ENCODE data around the gene AEN. TPM values are rescaled to one million over a fixed set of nuclear protein-coding genes. Genes with fewer than 3 reads are reported as not detected.

The AEN gene
- total and polyA plus RNA-seq, 2 of the 8 experiments (the other 6 are each of a cell fraction or from before 2014, with no cell fraction given), result 112 to 122 TPM

DNA sequence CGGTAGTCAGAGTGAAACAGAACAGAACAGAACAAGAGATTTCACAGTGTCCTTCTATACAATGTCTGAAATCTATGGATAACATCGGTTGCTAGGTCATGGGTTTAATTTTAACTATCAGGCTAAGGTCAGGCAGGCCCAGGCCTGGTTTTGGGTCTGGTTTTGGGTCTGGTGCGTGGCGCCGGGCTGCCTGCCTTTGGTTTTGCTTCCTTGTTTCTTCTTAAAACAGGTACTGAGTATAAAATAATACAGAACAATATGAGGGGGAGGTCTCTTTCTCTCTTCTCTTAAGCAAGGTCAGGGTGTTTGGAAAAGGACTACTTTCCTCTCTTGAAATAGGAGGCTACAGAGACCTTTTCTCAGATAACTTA is 1.4 kb downstream of the AEN start:
- Histone ChIP-seq H3K4ac (replicated peaks; ENCODE audit: insufficient read length, low read depth, low read length) (no peak overlapping the region), H2BK20ac (ENCODE audit: low read length) (no peak overlapping the region), H3K36me3 (ENCODE audit: control insufficient read depth in 2 of 4, insufficient read depth in 4 of 4, low read length in 3 of 4) (peaks cover 15 to 34% (median 25%) of the 10 kb centered on the region in 4 experiments), H3K79me1 (ENCODE audit: low read depth, low read length) (peaks cover 7% of the 10 kb centered on the region; the same call in 1 of the 2 replicates), H3K9ac (replicated peaks in 1 of 4; ENCODE audit: extremely low read depth in 1 of 4, low read depth in 3 of 4, low read length in 3 of 4) (peak overlapping the region; percentile 53 to 95 (median 95); a peak in 5 of 7 replicates), H4K20me1 (replicated peaks in 1 of 2; ENCODE audit: control insufficient read depth in 1 of 2, insufficient read depth in 2 of 2, low read length in 2 of 2) (peaks cover 44% of the 10 kb centered on the region in 2 experiments), H3K18ac (ENCODE audit: extremely low read depth, low read length) (no peak overlapping the region), H3K4me1 (replicated peaks in 1 of 4; ENCODE audit: control insufficient read depth in 3 of 4, insufficient read depth in 4 of 4, low read length in 3 of 4) (peaks cover 14 to 27% (median 16%) of the 10 kb centered on the region in 4 experiments), H2BK12ac (ENCODE audit: low read depth, low read length) (no peak overlapping the region), H3K79me2 (ENCODE audit: control insufficient read depth in 1 of 2, insufficient read depth in 2 of 2, low read length in 2 of 2) (peaks cover 56 to 64% of the 10 kb centered on the region in 2 experiments), H2AK5ac (ENCODE audit: low read depth, low read length) (no peak overlapping the region), H3K23me2 (ENCODE audit: low read depth, low read length) (peaks cover 19% of the 10 kb centered on the region), H2BK15ac (ENCODE audit: low read length) (no peak overlapping the region), H3K14ac (ENCODE audit: insufficient read length) (no peak overlapping the region), H3K9me3 (ENCODE audit: insufficient read depth in 2 of 2, low read depth in 1 of 2, low read length in 1 of 2) (no peaks in the 10 kb centered on the region), H3K4me2 (ENCODE audit: insufficient read depth in 1 of 2, low read depth in 2 of 2, low read length in 2 of 2) (peak overlapping the region; percentile 85 to 93), H2BK120ac (replicated peaks; ENCODE audit: low read depth, low read length) (no peak overlapping the region), H2AFZ (ENCODE audit: low read length) (no peak overlapping the region), H4K91ac (replicated peaks; ENCODE audit: insufficient read length, low read length) (no peak overlapping the region), H3K23ac (ENCODE audit: insufficient read length) (no peak overlapping the region), H3K56ac (replicated peaks; ENCODE audit: insufficient read length, low read depth, low read length) (no peak overlapping the region), H2BK5ac (ENCODE audit: low read depth, low read length) (no peak overlapping the region), H3K27ac (ENCODE audit: low read depth, low read length) (no peak overlapping the region), H4K8ac (ENCODE audit: extremely low read depth, insufficient read depth, low read length) (no peak overlapping the region), H3K27me3 (replicated peaks in 1 of 4; ENCODE audit: control insufficient read depth in 3 of 4, extremely low read depth in 1 of 4, insufficient read depth in 3 of 4, low read length in 3 of 4) (no peaks in the 10 kb centered on the region), H3K4me3 (ENCODE audit: extremely low read depth in 1 of 4, insufficient read depth in 2 of 4, low read depth in 3 of 4, low read length in 4 of 4) (peak overlapping the region; percentile 81 to 99 (median 97)), H4K5ac (ENCODE audit: insufficient read length, low read depth, low read length) (no peak overlapping the region)
- FAIRE-seq (no peak), DNase-seq (ENCODE audit: low read depth in 1 of 2, low spot score in 2 of 2) (no peak)
- WGBS, 2 experiments (ENCODE audit: extremely low coverage in 1 of 2, insufficient coverage in 1 of 2, insufficient read length in 1 of 2, insufficient replicate concordance in 2 of 2, low coverage in 1 of 2, low lambda C conversion rate in 2 of 2, missing lambda C conversion rate in 1 of 2), result 64% methylated on average over 5 of the region's 5 CpGs; no CpG with 5 or more reads in 1 of the 2 experiments
- ChIA-PET POLR2A (ENCODE audit: partially characterized antibody) (interaction anchor here (1.9 to 4.5 kb wide), 5 partner anchors 9 to 148 kb away, joined by 4 to 38 read pairs (median 6); no protein-coding TSS in a partner anchor), CTCF (ENCODE audit: partially characterized antibody) (interaction anchor here (1.1 to 1.5 kb wide), 3 partner anchors 10 to 173 kb away, joined by 3 to 4 read pairs (median 3); partner anchors contain the start of gene MRPS11)
- TF ChIP-seq TAF1 (IDR thresholded peaks at IDR 0.05; ENCODE audit: low read depth, low read length), result no peak
- no peak for TF ChIP-seq CTBP2 (IDR thresholded peaks at IDR 0.05; ENCODE audit: borderline replicate concordance, insufficient read depth, insufficient read length, low read length)
- no peak for TF ChIP-seq CBX8 (IDR thresholded peaks at IDR 0.05; ENCODE audit: borderline replicate concordance, low read depth, low read length)
- TF ChIP-seq HDAC2 (IDR thresholded peaks at IDR 0.05; ENCODE audit: borderline replicate concordance in 1 of 2, low read depth in 2 of 2, low read length in 2 of 2), result no peak
- no peak for TF ChIP-seq NANOG (IDR thresholded peaks at IDR 0.05; ENCODE audit: insufficient read depth, low read depth, low read length, poor library complexity, severe bottlenecking)
- TF ChIP-seq KDM4A (IDR thresholded peaks at IDR 0.05; ENCODE audit: low read depth, low read length, severe bottlenecking), result no peak
- no peak for TF ChIP-seq BCL11A (IDR thresholded peaks at IDR 0.05; ENCODE audit: low read depth in 2 of 2, low read length in 2 of 2)
